ENCODE measurements around the gene PARVA. TPM values are rescaled to one million over a fixed set of nuclear protein-coding genes. Genes with fewer than 3 reads are reported as not detected.

Gene PARVA
- total RNA-seq, 1 experiment from 2014 or later: 36.7 TPM

DNA sequence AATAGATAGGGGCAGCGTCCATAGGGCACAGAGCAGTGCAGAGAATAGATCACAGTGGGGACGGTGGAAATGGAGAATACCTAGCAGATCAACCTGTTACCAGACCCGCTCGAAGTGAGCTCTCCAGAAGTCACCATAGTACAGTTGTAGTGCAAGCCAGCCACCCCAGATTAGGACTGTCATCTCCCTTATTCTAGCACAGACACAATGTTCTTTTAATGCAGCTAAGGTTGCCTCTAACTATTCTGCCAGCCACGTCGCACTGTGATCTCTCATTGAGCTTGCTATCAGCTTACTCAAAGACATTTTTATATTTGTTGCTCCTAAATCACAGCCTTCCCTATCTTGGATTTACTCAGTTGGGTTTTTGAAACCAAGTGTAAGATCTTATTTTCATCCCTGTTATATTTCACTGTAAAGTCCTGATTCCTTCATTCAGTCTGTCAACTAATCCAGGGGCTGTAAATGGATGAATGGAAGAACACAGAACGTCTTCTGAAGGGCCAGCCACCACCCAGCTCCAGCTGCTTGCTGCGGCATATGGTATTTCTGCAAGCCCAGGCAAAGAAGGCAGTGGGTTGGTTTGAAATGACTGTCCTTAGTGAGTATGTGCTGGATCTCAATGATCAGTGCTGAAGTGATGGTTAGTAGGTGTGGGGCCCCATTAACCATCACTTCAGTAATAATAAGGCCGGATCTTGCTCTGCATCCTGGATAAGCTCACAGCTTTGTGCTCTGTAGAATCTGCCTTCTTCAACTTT is 3.4 kb downstream of the PARVA start:
- TF ChIP-seq CTCF (IDR thresholded peaks at IDR 0.05; ENCODE audit: unreplicated experiment): no peak
- Mint-ChIP-seq H3K27me3 (ENCODE audit: insufficient read depth, unreplicated experiment) (no peaks in the 10 kb centered on the region), H3K36me3 (ENCODE audit: insufficient read depth, unreplicated experiment) (peaks cover 11% of the 10 kb centered on the region), H3K9me3 (ENCODE audit: unreplicated experiment) (no peaks in the 10 kb centered on the region), H3K27ac (ENCODE audit: low read depth, unreplicated experiment) (no peak overlapping the region), H3K4me3 (ENCODE audit: unreplicated experiment) (no peak overlapping the region), H3K4me1 (ENCODE audit: insufficient read depth, unreplicated experiment) (peaks cover 7% of the 10 kb centered on the region)
- ChIA-PET POLR2A (interaction anchor here (0.6 to 1.1 kb wide), 3 partner anchors 12 to 313 kb away, joined by 3 to 4 read pairs (median 3); no protein-coding TSS in a partner anchor), CTCF (interaction anchor here (0.5 to 1.1 kb wide), 4 partner anchors 22 to 513 kb away, joined by 3 to 4 read pairs (median 3); no protein-coding TSS in a partner anchor)
- intact Hi-C loops (cut with micrococcal nuclease): no loop called here
- no peak for DNase-seq (ENCODE audit: unreplicated experiment)
- BruUV-seq (replicated peaks): no TSS peak

- no peaks in the 10 kb centered on the region for H3K27me3 Mint-ChIP-seq (ENCODE audit: insufficient read depth, unreplicated experiment)
- no TSS peak for BruUV-seq (replicated peaks)
- no peak for DNase-seq (ENCODE audit: unreplicated experiment)
- no peaks in the 10 kb centered on the region for H3K9me3 Mint-ChIP-seq (ENCODE audit: unreplicated experiment)
- peaks cover 11% of the 10 kb centered on the region for H3K36me3 Mint-ChIP-seq (ENCODE audit: insufficient read depth, unreplicated experiment)
- H3K4me1 Mint-ChIP-seq (ENCODE audit: insufficient read depth, unreplicated experiment): peaks cover 7% of the 10 kb centered on the region
- CTCF ChIA-PET: no interaction called here
- H3K27ac Mint-ChIP-seq (ENCODE audit: low read depth, unreplicated experiment): no peak overlapping the region
- POLR2A ChIA-PET: no interaction called here
- intact Hi-C loops (cut with micrococcal nuclease): no loop called here
- TF ChIP-seq CTCF (IDR thresholded peaks at IDR 0.05; ENCODE audit: unreplicated experiment): no peak
- H3K4me3 Mint-ChIP-seq (ENCODE audit: unreplicated experiment): no peak overlapping the region
These were observed 4.5 kb downstream of the PARVA start for GRCh38 chr11:12381875-12382274.

DNA sequence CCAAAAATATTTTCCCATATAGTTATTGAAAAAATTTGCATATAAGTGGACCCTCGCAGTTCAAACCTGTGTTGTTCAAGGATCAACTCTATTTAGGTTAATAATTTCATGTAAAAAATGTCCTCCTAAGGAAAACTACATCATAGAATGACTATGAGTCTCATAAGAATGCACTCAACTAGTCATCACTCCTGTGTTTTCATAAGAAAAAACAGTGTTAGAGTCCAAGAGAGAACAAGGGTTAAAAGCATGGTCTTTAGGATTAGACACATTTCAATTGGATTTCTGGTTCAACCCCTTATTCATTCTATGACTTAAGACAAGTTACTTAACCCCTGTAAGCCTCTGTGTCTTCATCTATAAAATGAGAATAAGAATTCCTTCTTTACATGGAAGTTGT is 5.1 kb downstream of the PARVA start:
- peaks cover 11% of the 10 kb centered on the region for H3K36me3 Mint-ChIP-seq (ENCODE audit: insufficient read depth, unreplicated experiment)

DNA sequence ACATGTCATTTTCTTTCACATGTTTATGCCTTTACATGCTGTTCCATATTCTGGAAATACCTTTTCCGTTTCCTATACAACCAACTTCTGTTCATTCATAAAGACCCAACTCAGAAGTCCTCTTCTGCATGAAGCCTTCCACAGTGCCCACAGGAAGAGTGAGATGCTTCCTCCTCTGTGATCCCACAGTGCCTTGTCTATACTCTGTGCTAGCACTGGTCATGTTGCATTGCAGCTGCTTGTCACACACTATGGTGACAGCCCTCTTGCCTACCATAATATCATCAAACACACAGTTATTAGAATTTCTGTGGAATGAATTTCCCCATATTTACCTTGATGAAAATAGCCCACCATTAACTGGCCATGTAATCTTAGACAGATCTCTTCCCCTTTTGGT is 8.9 kb downstream of the PARVA start:
- intact Hi-C loops (cut with micrococcal nuclease): no loop called here
- CTCF ChIA-PET: no interaction called here

More for the DNA sequence above, 5.1 kb downstream of the PARVA start:
- H3K4me3 Mint-ChIP-seq (ENCODE audit: unreplicated experiment): no peak overlapping the region
- TF ChIP-seq CTCF (IDR thresholded peaks at IDR 0.05; ENCODE audit: unreplicated experiment): no peak
- DNase-seq (ENCODE audit: unreplicated experiment): no peak
- H3K4me1 Mint-ChIP-seq (ENCODE audit: insufficient read depth, unreplicated experiment): peaks cover 7% of the 10 kb centered on the region
- H3K9me3 Mint-ChIP-seq (ENCODE audit: unreplicated experiment): no peaks in the 10 kb centered on the region
- intact Hi-C loops (cut with micrococcal nuclease): no loop called here
- BruUV-seq (replicated peaks): no TSS peak
- H3K27ac Mint-ChIP-seq (ENCODE audit: low read depth, unreplicated experiment): no peak overlapping the region
- ChIA-PET CTCF (no interaction called here), POLR2A (no interaction called here)
- no peaks in the 10 kb centered on the region for H3K27me3 Mint-ChIP-seq (ENCODE audit: insufficient read depth, unreplicated experiment)

More for the DNA sequence above, 8.9 kb downstream of the PARVA start:
- H3K27ac Mint-ChIP-seq (ENCODE audit: low read depth, unreplicated experiment): no peak overlapping the region
- no peak overlapping the region for H3K4me3 Mint-ChIP-seq (ENCODE audit: unreplicated experiment)
- peaks cover 6% of the 10 kb centered on the region for H3K36me3 Mint-ChIP-seq (ENCODE audit: insufficient read depth, unreplicated experiment)
- no TSS peak for BruUV-seq (replicated peaks)
- TF ChIP-seq CTCF (IDR thresholded peaks at IDR 0.05; ENCODE audit: unreplicated experiment): no peak
- DNase-seq (ENCODE audit: unreplicated experiment): no peak
- H3K27me3 Mint-ChIP-seq (ENCODE audit: insufficient read depth, unreplicated experiment): no peaks in the 10 kb centered on the region
- POLR2A ChIA-PET: interaction anchor here (2.1 kb wide), 1 partner anchor 11 kb away, joined by 5 read pairs; no protein-coding TSS in a partner anchor
- H3K4me1 Mint-ChIP-seq (ENCODE audit: insufficient read depth, unreplicated experiment): peaks cover 16% of the 10 kb centered on the region
- H3K9me3 Mint-ChIP-seq (ENCODE audit: unreplicated experiment): no peaks in the 10 kb centered on the region

All from MCF 10A (cell line).